HG02885 (cell line): ENCODE data around the gene ISOC1.

Experiments used
- ATAC-seq: cut with Tn5 transposase; IDR thresholded peaks from one replicate; pipeline ENCODE4 v1.9.1; 2021; ENCODE audit warnings: mild to moderate bottlenecking; ENCODE audit not compliant: unreplicated experiment, poor library complexity

The ISOC1 gene

DNA sequence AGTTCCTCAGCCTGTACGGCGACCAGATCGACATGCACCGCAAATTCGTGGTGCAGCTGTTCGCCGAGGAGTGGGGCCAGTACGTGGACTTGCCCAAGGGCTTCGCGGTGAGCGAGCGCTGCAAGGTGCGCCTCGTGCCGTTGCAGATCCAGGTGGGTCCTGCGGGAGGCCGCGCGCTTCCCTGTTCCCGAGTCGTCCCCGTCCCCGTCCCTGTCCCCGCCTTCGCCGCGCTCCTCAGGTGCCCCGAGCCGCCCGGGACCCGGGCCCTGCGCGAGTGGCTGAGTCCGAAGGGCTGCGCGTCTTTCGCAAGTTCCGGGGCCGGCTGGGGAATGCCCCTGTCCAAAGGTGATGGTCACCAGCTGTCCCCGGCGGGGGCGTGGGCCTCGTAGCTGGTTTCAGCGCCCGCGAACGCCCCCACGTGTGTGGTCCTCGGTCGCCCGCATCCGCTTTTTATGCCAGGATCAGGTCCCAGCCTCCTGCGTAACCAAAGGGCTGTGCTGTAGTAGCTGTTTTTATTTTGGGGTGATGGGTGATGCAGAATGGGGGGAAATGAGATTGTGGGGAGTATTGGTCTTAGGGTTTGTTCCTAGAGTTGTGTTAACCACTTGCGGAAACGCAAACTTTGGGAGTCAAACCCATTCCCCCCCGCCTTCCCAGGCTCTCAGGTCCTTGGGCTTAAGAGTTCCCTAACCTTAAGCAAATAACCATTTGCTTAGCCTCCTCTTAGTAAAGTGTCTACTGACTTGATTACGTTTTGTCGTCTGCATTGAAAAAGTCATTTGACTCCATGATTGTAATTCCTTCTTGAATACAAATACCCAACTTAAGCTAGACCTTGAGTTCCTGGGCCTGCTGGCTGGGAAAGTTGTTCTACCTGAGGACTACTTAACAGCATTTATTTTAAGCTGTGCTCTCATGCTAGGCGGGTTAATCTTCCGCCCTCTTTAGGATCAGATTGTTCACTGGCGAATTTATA is 663 bp downstream of the ISOC1 start:
- ATAC-seq = peak; percentile 40

DNA sequence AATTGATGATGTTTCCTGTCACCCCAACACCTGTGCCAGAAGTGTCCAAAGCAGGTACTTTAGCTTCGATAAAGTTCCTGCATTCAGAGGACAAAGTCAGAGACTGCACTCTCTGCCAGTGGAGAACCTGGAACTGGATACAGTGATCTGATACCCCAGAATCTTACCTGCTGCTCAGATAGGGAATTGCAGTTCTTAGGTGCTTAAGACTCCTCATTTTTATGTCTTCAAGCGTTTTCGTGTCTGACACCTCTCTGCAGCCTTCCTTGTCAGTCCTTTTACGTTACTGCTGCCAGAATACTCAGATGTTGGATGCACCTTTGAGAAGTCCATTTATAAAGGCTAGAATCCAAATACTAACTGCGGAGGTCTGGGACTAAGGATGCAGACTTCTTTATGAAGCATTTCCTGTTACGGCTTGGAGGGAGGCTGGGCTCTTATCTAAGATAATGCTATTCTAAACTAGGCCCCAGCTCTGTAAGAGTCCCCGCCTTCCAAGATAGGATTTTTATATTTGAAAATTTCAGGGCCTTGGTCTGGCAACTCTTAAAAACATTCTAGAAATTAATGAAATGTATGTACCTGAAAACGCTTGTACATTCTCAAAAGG is 1.9 kb downstream of the ISOC1 start:
- no peak for ATAC-seq

GRCh38 chr5:129097498-129098296 is 3.1 kb downstream of the ISOC1 start:
- no peak for ATAC-seq

DNA sequence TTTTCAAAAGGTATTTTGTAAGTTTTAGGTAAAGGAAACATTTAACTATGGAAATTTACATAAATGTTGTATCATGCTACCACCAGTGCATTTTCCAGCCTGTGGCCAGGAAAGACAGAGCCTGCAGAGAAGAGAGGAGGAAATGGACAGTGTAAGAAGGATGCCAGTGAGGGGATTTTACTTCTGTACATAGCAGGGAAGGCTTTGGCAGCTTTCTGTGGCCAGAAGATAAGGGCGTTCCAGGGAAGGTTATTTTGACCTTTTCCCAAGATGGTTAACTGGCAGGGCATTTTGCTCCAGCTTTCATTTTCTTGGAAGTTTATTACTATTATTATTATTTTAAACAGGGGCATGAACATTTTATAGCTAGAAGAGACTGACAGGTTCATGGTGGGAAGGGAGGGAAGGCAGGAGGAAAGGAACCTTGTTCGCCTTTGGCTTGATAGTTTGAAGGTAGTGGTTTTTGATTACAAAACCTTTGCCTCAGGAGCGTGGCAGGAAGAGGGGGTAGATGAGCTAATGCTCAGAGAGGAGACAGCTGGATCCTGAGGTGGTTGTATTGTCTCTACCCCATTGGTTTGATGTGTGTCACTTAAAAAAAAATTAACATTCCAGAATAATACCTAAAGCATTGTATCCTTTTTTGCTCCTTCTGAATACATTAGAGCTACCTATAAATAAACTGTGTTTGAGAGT is 4.1 kb downstream of the ISOC1 start:
- no peak for ATAC-seq

DNA sequence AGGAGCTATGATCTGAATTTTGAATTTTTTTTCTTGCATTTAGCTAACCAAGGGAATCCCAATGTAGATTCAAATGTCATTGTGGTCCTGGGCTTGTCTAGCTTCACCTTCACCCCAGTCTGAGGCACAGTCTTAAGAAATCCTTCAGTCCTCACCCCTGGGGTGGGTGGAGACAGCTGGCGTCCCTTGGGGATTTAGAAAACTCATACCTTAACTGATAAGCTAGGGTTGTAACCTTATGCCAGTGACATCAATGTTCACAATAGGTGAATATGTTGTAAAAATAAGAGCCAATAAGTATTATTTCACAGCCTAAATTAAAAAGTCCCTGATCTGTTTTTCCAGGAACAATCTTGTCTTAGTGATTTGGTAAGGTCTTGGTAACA is 4.6 kb downstream of the ISOC1 start:
- no peak for ATAC-seq

- ATAC-seq = no peak
Measured at GRCh38 chr5:129101794-129102193, 7.2 kb downstream of the ISOC1 start.

DNA sequence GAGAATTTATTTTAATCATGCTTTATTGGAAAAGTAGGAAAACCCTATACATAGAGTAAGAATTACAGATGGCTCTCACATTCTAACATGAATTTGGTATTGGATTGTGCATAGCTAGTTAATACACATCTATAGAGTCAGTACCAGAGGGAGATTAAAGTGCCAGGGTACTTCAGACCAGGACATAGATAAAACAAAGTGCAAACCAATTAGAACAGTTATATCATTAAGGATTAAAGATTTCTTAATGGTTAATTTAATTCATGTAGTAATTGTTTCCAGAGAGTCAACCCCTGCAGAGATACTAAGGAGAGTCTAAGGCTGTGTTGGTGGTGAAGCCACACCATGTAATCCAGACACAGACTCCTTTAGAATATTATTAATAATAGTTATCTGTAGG is 8.8 kb downstream of the ISOC1 start:
- no peak for ATAC-seq

DNA sequence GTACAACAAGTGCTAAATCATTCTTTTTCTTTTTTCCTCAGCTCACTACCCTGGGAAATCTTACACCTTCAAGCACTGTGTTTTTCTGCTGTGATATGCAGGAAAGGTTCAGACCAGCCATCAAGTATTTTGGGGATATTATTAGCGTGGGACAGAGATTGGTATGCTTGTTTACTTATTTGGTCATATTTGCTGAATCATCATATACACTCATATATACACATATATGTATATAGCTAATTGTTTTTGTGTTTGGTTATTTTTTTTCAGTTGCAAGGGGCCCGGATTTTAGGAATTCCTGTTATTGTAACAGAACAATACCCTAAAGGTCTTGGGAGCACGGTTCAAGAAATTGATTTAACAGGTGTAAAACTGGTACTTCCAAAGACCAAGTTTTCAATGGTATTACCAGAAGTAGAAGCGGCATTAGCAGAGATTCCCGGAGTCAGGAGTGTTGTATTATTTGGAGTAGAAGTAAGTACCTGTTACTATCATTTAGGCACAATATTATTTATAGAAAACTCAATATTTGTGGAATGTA is 10.4 kb downstream of the ISOC1 start:
- ATAC-seq = no peak

- no peak for ATAC-seq
Measured at GRCh38 chr5:129107637-129108036, 13.1 kb downstream of the ISOC1 start.

GRCh38 chr5:129110742-129111141 is 16.2 kb downstream of the ISOC1 start:
- no peak for ATAC-seq

GRCh38 chr5:129111351-129111750 is 16.8 kb downstream of the ISOC1 start:
- no peak for ATAC-seq

DNA sequence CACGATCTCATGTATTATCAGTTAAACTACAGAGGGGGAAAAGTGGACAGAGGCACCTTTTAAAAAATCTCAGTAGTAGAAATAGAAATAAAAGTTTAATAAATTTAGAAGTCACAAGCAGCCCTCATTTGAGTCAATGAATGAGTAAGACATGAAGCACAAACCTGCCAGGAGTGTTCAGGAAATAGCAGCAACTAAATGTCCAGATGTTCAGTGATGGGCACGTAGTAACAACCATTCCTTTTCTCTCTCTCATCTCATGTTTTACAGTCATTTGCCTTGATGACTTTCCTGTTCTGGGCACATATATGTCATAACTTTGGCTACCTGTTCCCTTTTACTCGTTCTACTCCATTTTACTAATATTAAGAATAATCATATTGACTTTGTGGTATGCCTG is 17.7 kb downstream of the ISOC1 start:
- ATAC-seq = no peak

- no peak for ATAC-seq
Measured at GRCh38 chr5:129113867-129114266, 19.3 kb downstream of the ISOC1 start.

DNA sequence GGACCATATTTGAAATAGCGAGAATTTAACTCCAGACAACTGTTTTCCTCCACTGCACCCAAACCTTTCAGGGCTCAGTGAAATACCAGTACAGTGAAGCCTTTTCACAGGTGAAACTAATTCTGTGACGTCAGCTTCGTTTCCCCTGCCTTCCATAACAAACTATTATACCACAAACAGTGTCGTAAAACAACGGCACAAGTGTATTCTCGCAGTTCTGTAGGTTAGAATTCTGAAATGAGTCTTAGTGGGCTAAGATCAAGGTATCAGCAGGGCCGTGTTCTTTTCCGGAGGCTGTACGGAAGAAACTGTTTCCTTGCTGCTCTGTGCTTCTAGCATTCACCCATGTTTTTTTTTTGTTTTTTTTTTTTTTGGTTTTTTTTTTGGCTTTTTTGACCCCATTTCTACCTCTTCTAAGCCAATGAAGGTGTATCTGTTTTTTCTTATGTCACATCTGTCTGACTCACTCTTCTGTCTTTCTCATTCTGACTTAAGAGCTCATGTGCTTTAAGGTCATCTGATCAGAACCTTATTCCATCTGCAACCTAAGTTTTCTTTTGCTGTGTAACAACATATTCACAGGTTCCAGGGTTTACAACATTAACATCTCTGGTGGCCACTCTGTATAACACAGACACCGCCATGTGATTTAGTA is 20.1 kb downstream of the ISOC1 start:
- ATAC-seq = peak; percentile 56

GRCh38 chr5:129115680-129116079 is 21.1 kb downstream of the ISOC1 start:
- no peak for ATAC-seq

DNA sequence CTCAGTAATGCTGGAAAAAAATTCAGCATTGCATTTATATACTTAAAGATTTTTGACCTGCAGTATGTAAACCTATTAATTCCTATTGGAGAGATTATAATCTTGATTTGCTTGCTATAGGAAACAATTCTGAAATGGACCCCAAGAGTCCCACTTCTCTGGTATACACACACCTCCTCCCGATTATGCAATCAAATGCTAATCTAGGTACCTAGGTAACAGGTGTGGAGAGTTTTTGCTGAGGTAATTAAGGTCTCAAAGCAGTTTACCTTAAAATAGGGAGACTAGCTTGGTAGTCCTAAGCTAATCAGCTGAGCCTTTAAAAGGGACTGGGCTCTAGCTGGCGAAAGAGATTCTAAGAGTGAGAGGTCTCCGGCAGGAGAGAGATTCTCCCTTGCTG is 22.2 kb downstream of the ISOC1 start:
- no peak for ATAC-seq

DNA sequence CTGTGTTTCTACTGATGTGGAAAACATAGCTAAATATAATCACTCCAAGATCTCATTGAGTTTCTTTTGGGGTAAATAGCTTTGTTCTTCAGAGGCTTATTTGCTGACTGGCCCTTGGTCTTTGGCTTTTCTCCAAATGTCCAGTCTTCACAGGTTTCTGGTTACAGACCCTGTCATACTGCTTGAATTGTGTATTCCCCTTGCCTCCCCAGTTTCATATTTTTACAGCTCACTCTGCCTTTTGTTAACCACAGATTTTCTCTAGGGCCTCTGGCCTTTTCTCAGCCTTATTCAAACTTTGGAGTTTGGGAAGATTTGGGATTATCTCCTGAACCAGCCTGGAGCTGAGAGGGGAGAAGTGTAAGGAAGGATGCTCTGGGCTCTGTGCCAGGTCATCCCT is 23.9 kb downstream of the ISOC1 start:
- no peak for ATAC-seq

GRCh38 chr5:129118826-129119225 is 24.3 kb downstream of the ISOC1 start:
- no peak for ATAC-seq

DNA sequence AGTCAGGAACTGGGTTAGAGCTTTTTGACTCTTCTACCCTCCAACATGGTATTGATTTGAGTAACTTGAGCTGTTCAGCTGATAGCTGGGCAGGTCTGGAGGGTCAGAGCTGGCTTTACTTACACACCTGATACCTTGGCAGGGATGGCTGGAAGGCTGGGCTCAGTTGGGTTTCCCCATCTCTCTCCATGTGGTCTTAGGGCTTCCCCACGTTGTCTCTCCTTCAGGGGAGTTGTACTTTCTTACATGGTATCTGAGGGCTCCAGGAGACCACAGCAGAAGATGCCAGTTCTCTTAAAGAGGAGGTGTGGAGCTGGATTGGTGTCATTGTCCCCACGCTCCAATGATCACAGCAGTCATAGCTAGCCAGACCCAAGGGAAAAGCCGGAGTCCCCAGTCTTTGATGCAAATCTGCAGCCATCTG is 25.6 kb downstream of the ISOC1 start:
- peak; percentile 74 for ATAC-seq

GRCh38 chr5:129122560-129122959 is 28.0 kb downstream of the ISOC1 start:
- no peak for ATAC-seq
